Cardiac septum (tissue), 1 donor: ENCODE results near the gene EFS. TPM values are rescaled to one million over a fixed set of nuclear protein-coding genes. Genes with fewer than 3 reads are reported as not detected.
A peak's percentile ranks its signal among the peaks of the same experiment; 100 is the strongest.

Source experiments
- DNase-seq: peaks from one replicate; pipeline ENCODE4 v3.0.0-alpha.2; 2020; ENCODE audit warnings: low spot score
- intact Hi-C: fragments of 100-400 bp; cut with DNase I; formaldehyde crosslinking; loops from one replicate; pipeline ENCODE4 v1.14.0; 2022
- microRNA-seq: library from miRNA; unstranded; fragments of <30 nt; microRNA quantifications from one replicate; pipeline ENCODE4 v1.2.0, GENCODE V29; 2020
- total RNA-seq: library from RNA; stranded (reverse); fragmentation: NEBNext Ultra II Directional; extraction: Animal tissue kit (Norgen Biotek cat#: 25700); gene quantifications from one replicate; pipeline ENCODE4 v1.2.1, GENCODE V29; 2021
- donor health status: DM: no; HTN: no; CAD: no.

Gene EFS
- total RNA-seq, 1 donor from 2014 or later: 3.7 TPM

DNA sequence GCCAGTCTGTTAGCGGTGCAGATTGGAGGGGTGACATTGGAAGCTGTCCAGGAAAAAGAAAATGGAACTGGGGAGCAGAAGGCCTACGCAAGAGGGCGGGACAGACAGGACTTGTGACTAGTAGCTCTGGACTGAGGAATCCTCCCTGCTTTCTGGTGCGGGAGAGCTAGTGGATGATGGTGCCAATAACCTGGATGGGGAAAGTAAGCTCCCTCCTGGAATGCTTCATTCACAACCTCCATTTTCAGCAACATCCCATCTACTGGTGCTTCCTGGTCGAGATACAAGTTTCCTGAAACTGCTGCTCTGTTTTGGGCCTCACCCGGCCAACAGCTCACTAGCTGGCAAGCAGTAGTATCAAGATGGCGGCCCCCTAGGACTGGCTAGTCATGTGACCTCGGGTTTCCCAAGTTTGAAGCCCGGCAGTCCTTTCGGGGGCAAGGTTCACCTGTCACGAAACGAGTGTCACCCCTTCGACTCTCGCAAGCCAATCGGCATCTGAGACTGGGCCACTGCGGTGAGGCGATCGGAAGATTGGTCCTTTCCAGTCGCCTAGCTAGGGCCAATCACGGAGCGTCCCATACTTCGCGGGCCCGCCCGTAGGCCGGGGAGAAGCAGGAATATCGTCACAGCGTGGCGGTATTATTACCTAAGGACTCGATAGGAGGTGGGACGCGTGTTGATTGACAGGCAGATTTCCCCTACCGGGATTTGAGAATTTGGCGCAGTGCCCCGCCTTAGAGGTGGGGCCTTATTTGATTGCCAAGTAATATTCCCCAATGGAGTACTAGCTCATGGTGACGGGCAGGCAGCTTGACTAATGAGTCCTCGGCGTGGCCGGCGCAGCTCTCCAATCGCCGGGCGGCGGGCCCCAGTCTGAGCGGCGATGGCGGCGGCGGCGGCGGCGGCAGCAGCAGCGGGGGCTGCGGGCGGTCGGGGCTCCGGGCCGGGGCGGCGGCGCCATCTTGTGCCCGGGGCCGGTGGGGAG is 44.1 kb downstream of the EFS start, which contains the start of gene PABPN1:
PABPN1 (plus strand) TSS at position 874 of the 988 bp plus-strand sequence; CDS start at position 887, 13 bp downstream.
- peak; percentile 99 for DNase-seq
- intact Hi-C loops: loop anchor here (2.0 kb wide), 2 partner anchors 14 to 148 kb away; partner anchors contain the start of genes BCL2L2 and NGDN

DNA sequence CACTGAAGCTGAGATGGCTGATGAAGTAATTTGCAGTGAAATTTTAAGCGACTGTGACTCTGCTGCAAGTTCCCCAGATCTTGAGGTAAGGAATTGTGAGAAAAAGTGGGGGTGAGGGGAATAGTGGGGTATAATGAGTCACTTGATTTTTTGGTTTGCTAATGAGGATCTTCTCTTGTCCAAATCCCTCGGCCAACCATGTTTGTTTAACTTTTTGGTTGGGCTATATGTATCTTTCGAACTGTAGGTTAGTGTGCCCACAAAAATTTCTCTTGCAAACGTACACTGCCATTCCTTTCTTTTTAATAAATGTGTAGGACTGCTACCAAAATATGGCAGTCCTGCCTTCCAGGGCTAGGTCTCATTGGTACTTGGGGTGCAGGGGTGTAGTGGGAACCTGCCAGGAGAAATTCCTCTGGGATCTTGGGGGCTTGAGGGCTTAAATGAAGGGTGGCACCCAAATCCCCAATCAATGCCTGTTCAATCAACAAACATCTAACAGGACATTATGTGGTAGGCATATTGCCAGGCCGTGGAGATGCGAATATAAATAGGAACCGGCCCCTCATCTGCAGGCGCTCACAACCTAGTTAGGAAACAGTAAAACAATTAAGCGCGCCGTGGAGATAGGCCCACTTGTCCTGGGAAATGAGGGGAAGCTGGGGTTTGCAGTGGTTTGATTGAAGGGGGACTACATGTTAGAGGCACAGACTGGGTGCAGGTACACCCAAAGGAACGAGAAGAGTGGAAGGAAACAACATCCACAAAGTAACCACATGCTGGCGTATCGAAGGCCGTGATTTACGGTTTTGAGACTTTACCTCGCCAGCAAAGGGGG is 45.0 kb downstream of the EFS start:
- intact Hi-C loops: loop anchor here (2.0 kb wide), 2 partner anchors 13 to 149 kb away; partner anchors contain the start of genes BCL2L2 and NGDN
- DNase-seq: no peak

DNA sequence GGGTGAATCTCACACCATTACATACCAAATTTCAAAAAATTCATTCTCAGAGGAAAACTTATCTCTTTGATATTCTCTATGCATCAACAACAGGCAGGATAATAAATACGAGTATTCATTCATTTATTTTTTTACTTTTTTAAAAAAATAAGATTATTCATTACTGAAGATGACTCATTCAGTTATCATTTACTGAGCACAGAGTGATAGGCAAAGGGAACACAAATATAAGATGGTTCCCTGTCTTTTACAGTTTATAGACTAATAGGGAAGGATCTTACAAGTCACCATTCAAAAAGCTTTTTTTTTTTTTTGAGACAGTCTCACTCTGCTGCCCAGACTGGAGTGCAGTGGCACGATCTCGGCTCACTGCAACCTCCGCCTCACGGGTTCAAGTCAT is 48.7 kb downstream of the EFS start:
- DNase-seq: no peak
- intact Hi-C loops: no loop called here

DNA sequence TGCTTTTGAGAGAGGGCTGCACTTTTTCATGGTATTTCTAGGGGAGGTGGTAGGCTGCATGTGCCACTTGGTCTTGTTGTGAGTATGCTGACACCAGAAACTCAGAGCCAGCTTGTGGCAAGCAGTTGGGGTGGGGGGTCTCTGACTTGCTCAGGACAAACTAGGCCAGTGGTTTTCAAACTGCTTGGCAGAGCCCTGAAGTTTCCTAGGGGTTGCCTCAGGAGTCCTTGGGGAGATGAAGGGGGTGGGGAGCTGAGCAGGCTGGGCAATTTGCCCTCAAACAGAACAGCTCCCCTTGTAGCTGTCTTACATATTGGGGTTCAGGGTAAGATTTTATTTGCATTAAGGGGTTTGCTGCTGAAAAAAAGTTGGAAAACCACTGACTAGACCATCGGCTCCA is 54.4 kb downstream of the EFS start:
- DNase-seq: no peak
- intact Hi-C loops: no loop called here

DNA sequence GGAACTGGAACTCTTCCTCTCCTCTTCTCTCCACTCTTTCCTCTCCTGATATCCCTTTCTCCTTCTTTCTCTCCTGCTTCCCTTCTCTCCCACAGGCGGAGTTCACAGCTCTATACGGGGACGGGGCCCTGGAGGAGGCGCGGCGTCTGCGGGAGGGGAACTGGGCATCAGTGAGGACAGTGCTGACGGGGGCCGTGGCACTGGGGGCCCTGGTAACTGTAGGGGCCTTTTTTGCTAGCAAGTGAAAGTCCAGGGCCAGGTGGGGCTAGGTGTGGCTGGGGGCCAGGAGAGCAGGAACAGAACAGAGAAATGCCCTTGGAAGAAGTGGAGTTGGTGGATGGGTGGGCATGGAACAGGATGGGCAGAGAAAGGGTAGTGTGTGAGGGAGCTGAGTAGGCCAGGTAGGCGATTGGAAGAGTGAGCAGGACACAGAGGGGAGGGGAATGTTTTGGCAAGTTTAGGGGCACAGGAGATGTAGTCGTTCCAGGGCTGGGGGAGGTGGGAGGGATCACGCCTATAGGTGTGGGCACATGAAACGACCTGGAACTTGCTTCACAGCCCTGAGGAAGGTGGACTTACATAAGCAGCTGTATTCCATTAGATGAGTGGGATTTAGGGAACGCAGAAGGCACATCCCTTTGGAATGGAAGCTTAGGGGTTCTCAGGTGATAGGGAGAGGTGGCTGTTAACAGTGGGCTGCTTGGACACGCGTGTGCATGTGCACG is 56.1 kb downstream of the EFS start:
- DNase-seq: no peak
- intact Hi-C loops: loop anchor here (10.0 kb wide), 1 partner anchor 214 kb away; the partner anchor contains the start of genes ACIN1 and C14orf119

GRCh38 chr14:23307687-23308644 is 57.0 kb downstream of the EFS start:
- DNase-seq: no peak
- intact Hi-C loops: loop anchor here (2.0 to 10.0 kb wide), 3 partner anchors 13 to 213 kb away; partner anchors contain the start of genes ACIN1, C14orf119, NGDN and PABPN1

- DNase-seq: no peak
- intact Hi-C loops: loop anchor here (2.0 to 10.0 kb wide), 3 partner anchors 14 to 212 kb away; partner anchors contain the start of genes ACIN1, C14orf119, NGDN and PABPN1
Measured at GRCh38 chr14:23307146-23307530, 57.8 kb downstream of the EFS start.

DNA sequence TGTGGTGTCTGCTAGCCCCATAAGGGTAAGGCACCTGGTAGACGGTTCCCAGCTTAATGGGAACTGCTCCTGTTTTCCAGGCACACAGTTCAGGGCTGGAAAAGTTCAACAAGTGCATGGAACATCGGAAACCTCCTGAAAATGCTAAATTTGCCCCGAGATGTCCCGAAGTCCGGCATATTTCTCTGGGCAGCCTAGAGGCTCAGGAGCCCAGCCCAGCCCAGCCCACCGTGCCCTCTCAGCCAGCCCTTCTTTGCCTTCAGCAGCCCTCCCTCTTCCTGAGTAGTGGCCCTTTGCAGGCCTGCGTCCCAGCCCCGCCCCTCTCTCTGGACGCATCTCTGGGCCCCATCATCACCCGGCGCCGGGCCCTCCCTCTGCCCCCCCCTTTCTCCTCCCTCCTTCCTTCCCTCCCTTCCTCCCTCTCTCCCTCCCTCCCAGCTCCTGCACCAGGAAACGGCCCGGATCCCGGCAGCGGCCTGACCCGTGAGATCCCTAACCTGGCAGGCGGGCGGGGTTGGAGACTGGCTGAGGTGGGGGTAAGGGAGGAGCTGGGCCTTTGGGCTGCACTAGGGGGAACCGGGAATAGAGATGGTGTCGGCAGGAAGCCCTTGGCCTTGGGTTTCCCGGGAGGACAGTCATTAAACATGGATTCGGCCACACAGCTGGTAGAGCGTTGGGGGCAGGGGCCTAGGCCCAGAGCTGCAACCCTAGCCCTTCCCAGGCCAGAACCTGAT is 58.4 kb downstream of the EFS start, which contains the start of gene BCL2L2:
BCL2L2 (plus strand) TSS at position 422 of the 734 bp plus-strand sequence. CDS start 935 bp downstream, outside the sequence.
- intact Hi-C loops: loop anchor here (2.0 to 10.0 kb wide), 3 partner anchors 14 to 212 kb away; partner anchors contain the start of genes ACIN1, C14orf119, NGDN and PABPN1
- DNase-seq: peak; percentile 92

Small RNA genes within 50 kb of the gene (microRNA-seq; reads per million reads assigned to microRNA genes)
- 1,137 reads per million, percentile 85 among the genes with 10 or more reads in this experiment for gene MIR208A

Other genes starting within 250 kb of the EFS start
- not detected for gene CEBPE, start 245.9 kb downstream of the EFS start, total RNA-seq
- 4.4 TPM for gene SLC7A8, start 181.5 kb downstream of the EFS start, total RNA-seq
- not detected for gene RNF212B, start 127.2 kb downstream of the EFS start, total RNA-seq
- gene HOMEZ, start 79.0 kb downstream of the EFS start, total RNA-seq: 9.0 TPM
- gene PPP1R3E, start 62.3 kb downstream of the EFS start, total RNA-seq: 6.2 TPM
- gene BCL2L2, start 58.3 kb downstream of the EFS start, total RNA-seq: 48.2 TPM
- gene PABPN1, start 43.7 kb downstream of the EFS start, total RNA-seq: 82.9 TPM
- gene SLC22A17, start 12.3 kb downstream of the EFS start, total RNA-seq: 10.6 TPM
- not detected for gene IL25, start 7.6 kb upstream of the EFS start, total RNA-seq
- gene CMTM5, start 11.9 kb upstream of the EFS start, total RNA-seq: not detected
- gene MYH6, start 43.1 kb upstream of the EFS start, total RNA-seq: 170 TPM
- gene MYH7, start 70.5 kb upstream of the EFS start, total RNA-seq: 13,582 TPM
- gene NGDN, start 104.5 kb upstream of the EFS start, total RNA-seq: 16.2 TPM
- gene ZFHX2, start 186.6 kb upstream of the EFS start, total RNA-seq: 1.3 TPM
- 17.5 TPM for gene THTPA, start 191.1 kb upstream of the EFS start, total RNA-seq
- gene AP1G2, start 202.6 kb upstream of the EFS start, total RNA-seq: 12.8 TPM
- 0.19 TPM for gene JPH4, start 213.6 kb upstream of the EFS start, total RNA-seq